Stimulated activated CD8-positive, alpha-beta memory T cell treated with anti-CD3 and anti-CD28 coated beads, Interleukin-4, amount 100 ng/mL, for 24 hours (primary cell): ENCODE data around the gene IFNK.
"Not testable (repeated sequence)": the region's sequence is repeated elsewhere in the genome, so short reads cannot be mapped to it uniquely, and the experiment has no call there.

Experiments used
- DNase-seq: peaks from one replicate; pipeline ENCODE4 v3.0.0-alpha.2; 2020; ENCODE audit warnings: low read depth

The IFNK gene

GRCh38 chr9:27524236-27524635 lies at the start of gene IFNK:
Gene IFNK (plus strand): TSS chr9:27524290. CDS start chr9:27524337, 47 bp downstream.
- DNase-seq: no peak

- no peak for DNase-seq
Observed at GRCh38 chr9:27474305-27474704, 49.8 kb upstream of the IFNK start.

- DNase-seq: no peak
Observed at GRCh38 chr9:27475057-27475595, 49.0 kb upstream of the IFNK start.

- DNase-seq: no peak
Observed at GRCh38 chr9:27476870-27477515, 47.1 kb upstream of the IFNK start.

GRCh38 chr9:27478322-27478721 lies 45.8 kb upstream of the IFNK start:
- DNase-seq: no peak

- DNase-seq: no peak
Observed at GRCh38 chr9:27482709-27483108, 41.4 kb upstream of the IFNK start.

- no peak for DNase-seq
Observed at GRCh38 chr9:27483576-27483975, 40.5 kb upstream of the IFNK start.

- no peak for DNase-seq
Observed at GRCh38 chr9:27485158-27485557, 38.9 kb upstream of the IFNK start.

GRCh38 chr9:27487128-27487640 lies 36.9 kb upstream of the IFNK start:
- no peak for DNase-seq

GRCh38 chr9:27487927-27488326 lies 36.2 kb upstream of the IFNK start:
- DNase-seq: no peak

GRCh38 chr9:27489087-27489876 lies 34.8 kb upstream of the IFNK start:
- DNase-seq: no peak

- no peak for DNase-seq
Observed at GRCh38 chr9:27491154-27491553, 32.9 kb upstream of the IFNK start.

GRCh38 chr9:27495480-27496134 lies 28.5 kb upstream of the IFNK start:
- no peak for DNase-seq

GRCh38 chr9:27496135-27496504 lies 28.0 kb upstream of the IFNK start:
- no peak for DNase-seq

- DNase-seq: no peak
Observed at GRCh38 chr9:27497883-27498417, 26.1 kb upstream of the IFNK start.

GRCh38 chr9:27499451-27499850 lies 24.6 kb upstream of the IFNK start:
- no peak for DNase-seq

GRCh38 chr9:27500902-27501301 lies 23.2 kb upstream of the IFNK start:
- not testable (repeated sequence) for DNase-seq

- DNase-seq: no peak
Observed at GRCh38 chr9:27503623-27504022, 20.5 kb upstream of the IFNK start.

GRCh38 chr9:27504259-27504658 lies 19.8 kb upstream of the IFNK start:
- no peak for DNase-seq

GRCh38 chr9:27505744-27506161 lies 18.3 kb upstream of the IFNK start:
- no peak for DNase-seq

- no peak for DNase-seq
Observed at GRCh38 chr9:27506981-27507380, 17.1 kb upstream of the IFNK start.

GRCh38 chr9:27510780-27511179 lies 13.3 kb upstream of the IFNK start:
- no peak for DNase-seq
